ENCODE measurements around the gene SORCS2. TPM values are rescaled to one million over a fixed set of nuclear protein-coding genes. Genes with fewer than 3 reads are reported as not detected.

SORCS2 gene
- total RNA-seq, 1 donor from 2014 or later = 3.0 TPM

DNA sequence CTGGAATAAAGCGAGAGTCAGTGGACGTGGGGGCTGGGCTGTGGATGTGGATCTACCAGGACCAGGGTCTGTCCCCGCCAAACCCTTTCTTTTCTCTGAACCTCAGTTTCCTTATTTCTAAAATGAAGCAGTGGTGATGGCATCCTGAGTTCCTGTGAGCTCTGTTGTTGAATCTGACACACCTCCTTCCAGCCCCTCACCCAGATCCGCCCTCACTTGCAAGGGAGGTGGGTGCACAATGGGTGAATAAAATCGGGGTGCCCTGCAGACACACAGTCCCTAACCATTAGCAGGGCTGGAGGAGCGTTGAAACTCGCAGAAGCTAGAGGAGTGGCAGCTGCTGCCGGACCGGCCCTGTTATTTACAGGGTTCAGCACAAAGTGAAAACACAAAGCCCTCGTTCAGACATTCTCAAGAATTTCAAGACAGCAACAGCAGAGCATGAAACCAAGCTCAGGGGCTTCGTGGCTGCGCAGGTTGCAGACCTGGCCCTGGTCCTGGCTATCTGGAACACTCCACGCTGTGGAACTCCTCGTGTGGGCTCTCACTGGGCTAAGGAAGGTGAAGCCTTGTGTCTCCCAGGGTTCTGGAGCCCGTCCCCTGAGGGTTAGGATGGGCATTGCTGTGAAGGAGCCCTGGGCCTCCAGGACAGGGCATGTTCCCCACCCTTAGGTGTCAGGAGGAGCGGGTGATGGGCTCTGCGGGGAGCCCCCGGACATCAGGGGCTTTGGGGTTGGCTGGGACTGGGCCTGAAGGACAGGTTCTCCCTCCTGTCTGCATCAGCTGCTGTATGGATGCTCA, 199.5 kb downstream of the SORCS2 start:
- H3K27me3 Mint-ChIP-seq (ENCODE audit: unreplicated experiment) = peaks cover 29% of the 10 kb centered on the region
- no peak overlapping the region for H3K4me3 Mint-ChIP-seq (ENCODE audit: unreplicated experiment)
- no peaks in the 10 kb centered on the region for H3K36me3 Mint-ChIP-seq (ENCODE audit: unreplicated experiment)
- peak; percentile 78 for DNase-seq (ENCODE audit: extremely low spot score, unreplicated experiment)
- peaks cover 5% of the 10 kb centered on the region for H3K4me1 Mint-ChIP-seq (ENCODE audit: unreplicated experiment)
- H3K27ac Mint-ChIP-seq (ENCODE audit: unreplicated experiment) = no peak overlapping the region
- TF ChIP-seq, protein P1, sequence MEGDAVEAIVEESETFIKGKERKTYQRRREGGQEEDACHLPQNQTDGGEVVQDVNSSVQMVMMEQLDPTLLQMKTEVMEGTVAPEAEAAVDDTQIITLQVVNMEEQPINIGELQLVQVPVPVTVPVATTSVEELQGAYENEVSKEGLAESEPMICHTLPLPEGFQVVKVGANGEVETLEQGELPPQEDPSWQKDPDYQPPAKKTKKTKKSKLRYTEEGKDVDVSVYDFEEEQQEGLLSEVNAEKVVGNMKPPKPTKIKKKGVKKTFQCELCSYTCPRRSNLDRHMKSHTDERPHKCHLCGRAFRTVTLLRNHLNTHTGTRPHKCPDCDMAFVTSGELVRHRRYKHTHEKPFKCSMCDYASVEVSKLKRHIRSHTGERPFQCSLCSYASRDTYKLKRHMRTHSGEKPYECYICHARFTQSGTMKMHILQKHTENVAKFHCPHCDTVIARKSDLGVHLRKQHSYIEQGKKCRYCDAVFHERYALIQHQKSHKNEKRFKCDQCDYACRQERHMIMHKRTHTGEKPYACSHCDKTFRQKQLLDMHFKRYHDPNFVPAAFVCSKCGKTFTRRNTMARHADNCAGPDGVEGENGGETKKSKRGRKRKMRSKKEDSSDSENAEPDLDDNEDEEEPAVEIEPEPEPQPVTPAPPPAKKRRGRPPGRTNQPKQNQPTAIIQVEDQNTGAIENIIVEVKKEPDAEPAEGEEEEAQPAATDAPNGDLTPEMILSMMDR (IDR thresholded peaks at IDR 0.05) = no peak
- H3K9me3 Mint-ChIP-seq (ENCODE audit: unreplicated experiment) = no peaks in the 10 kb centered on the region

DNA sequence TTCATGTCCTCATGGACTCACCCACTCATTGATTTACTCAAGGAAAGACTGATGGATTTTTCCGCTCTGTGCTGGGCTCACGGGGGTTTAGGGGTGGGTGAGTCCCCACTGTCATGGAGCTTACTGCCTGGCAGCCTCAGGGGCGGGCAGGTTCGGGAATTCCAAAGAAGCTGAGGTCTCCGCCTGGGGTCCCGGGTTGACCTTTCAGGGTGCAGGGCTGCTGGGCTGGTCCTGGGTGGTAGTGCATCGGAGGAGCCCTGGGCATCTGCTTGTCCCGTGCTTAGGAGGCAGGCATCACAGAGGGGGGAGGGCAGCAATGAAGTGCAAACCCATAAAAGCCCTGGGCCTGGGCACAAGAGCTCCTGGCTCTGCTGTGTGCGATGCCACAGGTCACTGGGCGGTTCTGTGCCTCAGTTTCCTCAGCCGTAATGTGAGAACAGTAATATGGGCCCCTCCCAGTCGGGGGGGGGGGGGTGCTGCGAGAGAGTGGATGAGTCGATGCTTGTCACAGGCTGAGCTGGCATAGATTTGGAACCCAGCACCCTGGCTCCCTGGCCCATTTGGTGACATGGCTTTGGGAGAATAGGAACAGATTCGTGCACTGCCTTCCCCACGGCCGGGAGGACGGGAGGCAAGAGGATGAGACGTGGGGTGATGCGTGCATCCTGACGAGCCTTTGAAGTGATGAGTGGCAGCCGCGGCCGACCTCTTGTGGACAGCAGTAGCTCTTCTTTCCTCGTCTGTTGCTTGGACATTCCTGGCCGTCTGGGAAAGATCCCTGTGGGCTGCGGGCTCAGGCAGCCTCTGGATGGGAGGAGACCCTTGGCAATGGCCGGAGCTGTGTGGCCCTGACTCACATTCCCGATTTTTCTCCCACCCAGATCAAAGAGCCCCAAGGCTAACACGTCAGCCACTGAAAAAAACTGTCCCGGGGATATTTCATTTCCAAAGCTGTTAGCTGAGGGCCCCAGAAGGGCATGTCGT, 200.4 kb downstream of the SORCS2 start:
- Mint-ChIP-seq H3K27me3 (ENCODE audit: unreplicated experiment) (peaks cover 38% of the 10 kb centered on the region), H3K27ac (ENCODE audit: unreplicated experiment) (no peak overlapping the region), H3K4me3 (ENCODE audit: unreplicated experiment) (no peak overlapping the region), H3K9me3 (ENCODE audit: unreplicated experiment) (no peaks in the 10 kb centered on the region), H3K36me3 (ENCODE audit: unreplicated experiment) (no peaks in the 10 kb centered on the region), H3K4me1 (ENCODE audit: unreplicated experiment) (peaks cover 5% of the 10 kb centered on the region)
- TF ChIP-seq, protein P1 (IDR thresholded peaks at IDR 0.05) = peak; percentile 7
- DNase-seq (ENCODE audit: extremely low spot score, unreplicated experiment) = peak; percentile 77

DNA sequence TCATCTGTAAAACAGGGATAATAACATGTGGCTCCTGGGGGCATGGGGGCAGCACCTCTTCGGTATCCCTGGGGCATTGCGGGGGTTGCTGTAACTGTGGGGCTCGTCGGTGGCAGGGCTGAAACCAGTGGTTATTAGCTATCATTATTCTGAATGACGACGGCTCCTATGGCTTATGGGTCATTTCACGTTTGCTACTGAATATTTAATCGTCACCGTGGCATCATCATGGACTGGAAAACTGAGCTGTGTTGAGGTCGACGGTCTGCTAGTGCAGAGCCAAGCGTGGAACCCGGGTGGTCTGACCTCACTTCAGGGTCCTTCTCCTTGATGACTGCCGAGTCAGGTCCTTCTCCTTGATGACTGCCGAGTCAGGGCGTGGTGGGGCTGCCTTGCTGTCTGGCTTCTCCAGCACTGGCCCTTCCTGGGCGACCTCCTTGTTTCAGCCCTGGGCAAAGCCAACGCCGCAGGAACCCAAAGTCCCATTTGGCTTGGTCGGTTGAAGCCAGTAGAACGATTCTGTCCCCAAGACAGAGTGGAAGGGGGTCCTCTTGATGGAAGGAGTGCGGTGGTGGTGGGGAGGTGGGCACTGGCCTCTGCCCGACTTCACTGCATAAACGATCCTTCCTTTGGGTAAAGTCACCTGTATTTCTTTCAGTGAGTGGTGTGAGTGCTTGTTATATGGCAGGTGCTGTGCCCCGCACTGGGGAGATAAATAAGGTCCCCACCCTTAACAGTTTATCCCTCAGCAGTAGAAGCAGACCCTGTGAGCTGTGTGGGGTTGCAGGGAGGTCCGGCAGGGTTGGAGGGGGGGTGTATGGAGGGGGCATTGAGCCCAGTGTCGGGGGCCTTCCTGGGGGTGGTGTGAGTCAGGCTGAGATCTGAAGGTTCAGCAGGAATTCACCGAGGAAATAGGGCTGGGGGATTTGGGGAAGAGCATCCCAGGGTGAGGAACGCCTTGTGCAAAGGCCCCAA, 201.6 kb downstream of the SORCS2 start:
- H3K27ac Mint-ChIP-seq (ENCODE audit: unreplicated experiment) = no peak overlapping the region
- no peaks in the 10 kb centered on the region for H3K36me3 Mint-ChIP-seq (ENCODE audit: unreplicated experiment)
- DNase-seq (ENCODE audit: extremely low spot score, unreplicated experiment) = peak; percentile 64
- TF ChIP-seq, protein P1 (IDR thresholded peaks at IDR 0.05) = no peak
- H3K9me3 Mint-ChIP-seq (ENCODE audit: unreplicated experiment) = no peaks in the 10 kb centered on the region
- peaks cover 5% of the 10 kb centered on the region for H3K4me1 Mint-ChIP-seq (ENCODE audit: unreplicated experiment)
- peaks cover 45% of the 10 kb centered on the region for H3K27me3 Mint-ChIP-seq (ENCODE audit: unreplicated experiment)
- no peak overlapping the region for H3K4me3 Mint-ChIP-seq (ENCODE audit: unreplicated experiment)

DNA sequence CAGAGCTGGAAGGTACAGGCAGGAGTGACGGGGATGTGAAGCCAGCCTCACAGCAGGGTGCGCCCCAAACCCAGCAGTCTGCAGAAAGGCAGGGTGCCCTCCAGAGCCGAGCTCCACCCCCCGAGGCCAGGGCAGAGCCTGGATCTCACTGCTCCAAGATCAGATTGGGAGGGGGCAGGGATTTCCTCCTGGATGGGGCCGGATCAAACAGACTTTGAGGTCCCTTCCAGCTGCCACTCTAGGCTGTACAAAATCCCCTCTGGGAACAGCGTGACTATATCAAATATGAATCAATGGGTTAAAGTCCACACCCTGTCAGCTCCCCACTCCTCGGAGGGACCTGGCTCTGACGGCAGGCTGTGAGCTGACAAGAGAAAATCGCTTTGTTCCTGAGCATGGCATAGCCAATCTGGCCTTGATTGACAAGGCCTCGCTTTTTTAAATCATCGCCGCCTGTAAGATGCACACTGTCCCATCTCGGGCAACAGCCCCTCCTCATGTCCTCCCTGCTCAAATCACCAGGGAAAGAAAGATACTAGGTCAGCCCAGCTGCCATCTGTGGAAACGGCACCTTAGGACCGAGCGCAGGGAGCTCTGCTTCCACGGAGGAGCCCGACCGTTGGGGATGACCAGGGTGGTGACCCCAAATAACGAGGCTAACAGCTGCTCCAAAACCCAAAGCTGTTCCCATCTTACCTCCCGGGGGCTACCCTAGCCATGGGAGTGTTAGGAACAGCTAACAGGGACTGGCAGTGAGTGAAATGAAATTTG, 202.5 kb downstream of the SORCS2 start:
- no peak overlapping the region for H3K27ac Mint-ChIP-seq (ENCODE audit: unreplicated experiment)
- H3K9me3 Mint-ChIP-seq (ENCODE audit: unreplicated experiment) = no peaks in the 10 kb centered on the region
- DNase-seq (ENCODE audit: extremely low spot score, unreplicated experiment) = peak; percentile 63
- TF ChIP-seq, protein P1 (IDR thresholded peaks at IDR 0.05) = no peak
- no peak overlapping the region for H3K4me3 Mint-ChIP-seq (ENCODE audit: unreplicated experiment)
- H3K4me1 Mint-ChIP-seq (ENCODE audit: unreplicated experiment) = peaks cover 5% of the 10 kb centered on the region
- no peaks in the 10 kb centered on the region for H3K36me3 Mint-ChIP-seq (ENCODE audit: unreplicated experiment)
- H3K27me3 Mint-ChIP-seq (ENCODE audit: unreplicated experiment) = peaks cover 45% of the 10 kb centered on the region
